ENCODE results near the gene DAND5. TPM values are rescaled to one million over a fixed set of nuclear protein-coding genes. Genes with fewer than 3 reads are reported as not detected.

DAND5 gene
- total and polyA plus RNA-seq, 2 donors (not counting 1 experiment from before 2014, with no cell fraction given) = not detected

DNA sequence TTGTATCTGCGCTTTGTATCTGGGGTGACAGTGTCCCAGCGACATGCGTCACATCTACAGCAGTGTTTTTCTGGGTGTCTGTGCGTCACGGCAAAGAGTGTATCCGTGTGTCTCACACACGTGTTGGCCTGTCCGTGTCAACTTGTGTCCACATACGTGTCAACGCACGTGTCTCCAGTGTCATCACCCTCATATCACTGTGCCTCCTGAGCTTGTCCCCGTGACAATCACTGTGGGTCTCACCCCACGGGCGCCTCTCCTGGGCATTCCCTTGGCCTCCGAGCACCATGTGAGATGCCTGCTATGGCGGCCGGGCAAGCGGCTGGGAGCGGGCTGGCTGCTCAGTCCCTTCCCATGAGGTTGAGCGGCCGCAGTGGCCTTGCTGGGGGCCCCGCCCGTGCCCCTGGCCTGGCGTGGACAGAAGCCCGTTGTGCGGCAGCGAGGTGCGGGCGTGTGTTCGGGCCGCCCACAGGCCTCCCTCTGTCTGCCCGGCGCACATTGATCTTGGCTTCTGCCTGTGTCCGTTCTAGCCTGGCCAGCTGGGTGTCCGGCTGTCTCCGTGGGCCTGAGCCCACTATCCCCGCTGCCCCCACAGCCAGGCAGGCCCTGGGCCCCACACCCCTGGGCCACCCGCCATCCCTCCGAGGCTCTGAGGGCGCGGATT lies 32.3 kb downstream of the DAND5 start:
- no peaks in the 10 kb centered on the region for H3K9me3 Mint-ChIP-seq (ENCODE audit: insufficient read depth)
- TF ChIP-seq, protein P1, sequence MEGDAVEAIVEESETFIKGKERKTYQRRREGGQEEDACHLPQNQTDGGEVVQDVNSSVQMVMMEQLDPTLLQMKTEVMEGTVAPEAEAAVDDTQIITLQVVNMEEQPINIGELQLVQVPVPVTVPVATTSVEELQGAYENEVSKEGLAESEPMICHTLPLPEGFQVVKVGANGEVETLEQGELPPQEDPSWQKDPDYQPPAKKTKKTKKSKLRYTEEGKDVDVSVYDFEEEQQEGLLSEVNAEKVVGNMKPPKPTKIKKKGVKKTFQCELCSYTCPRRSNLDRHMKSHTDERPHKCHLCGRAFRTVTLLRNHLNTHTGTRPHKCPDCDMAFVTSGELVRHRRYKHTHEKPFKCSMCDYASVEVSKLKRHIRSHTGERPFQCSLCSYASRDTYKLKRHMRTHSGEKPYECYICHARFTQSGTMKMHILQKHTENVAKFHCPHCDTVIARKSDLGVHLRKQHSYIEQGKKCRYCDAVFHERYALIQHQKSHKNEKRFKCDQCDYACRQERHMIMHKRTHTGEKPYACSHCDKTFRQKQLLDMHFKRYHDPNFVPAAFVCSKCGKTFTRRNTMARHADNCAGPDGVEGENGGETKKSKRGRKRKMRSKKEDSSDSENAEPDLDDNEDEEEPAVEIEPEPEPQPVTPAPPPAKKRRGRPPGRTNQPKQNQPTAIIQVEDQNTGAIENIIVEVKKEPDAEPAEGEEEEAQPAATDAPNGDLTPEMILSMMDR (IDR thresholded peaks at IDR 0.05) = no peak
- no peak for TF ChIP-seq EZH2 (IDR thresholded peaks at IDR 0.05; ENCODE audit: borderline replicate concordance, insufficient read depth, low read depth, low read length, poor library complexity, severe bottlenecking)
- Histone ChIP-seq H3K4me3 (ENCODE audit: control extremely low read depth in 1 of 5, extremely low read depth in 1 of 5, insufficient read depth in 1 of 5, low read depth in 2 of 5, low read length in 4 of 5) (no peak overlapping the region), H2AFZ (ENCODE audit: insufficient read depth, low read depth, low read length, poor library complexity, severe bottlenecking) (no peak overlapping the region), H3K27me3 (replicated peaks in 1 of 4; ENCODE audit: control extremely low read depth in 1 of 4, control insufficient read depth in 3 of 4, insufficient read depth in 4 of 4, low read length in 3 of 4) (peaks cover 0 to 8% (median 0%) of the 10 kb centered on the region in 4 experiments), H3K79me2 (ENCODE audit: control insufficient read depth, insufficient read depth, low read length) (no peaks in the 10 kb centered on the region), H3K9me3 (ENCODE audit: control extremely low read depth in 1 of 3, control insufficient read depth in 2 of 3, insufficient read depth in 1 of 3, low read length in 2 of 3) (peaks cover 0 to 2% (median 0%) of the 10 kb centered on the region in 3 donors), H3K4me2 (replicated peaks; ENCODE audit: low read depth, low read length, poor library complexity, severe bottlenecking) (no peak overlapping the region), H3K36me3 (replicated peaks in 1 of 2; ENCODE audit: control extremely low read depth in 1 of 2, control insufficient read depth in 1 of 2, extremely low read depth in 1 of 2, insufficient read depth in 2 of 2, low read length in 1 of 2) (no peaks in the 10 kb centered on the region), H4K20me1 (ENCODE audit: control insufficient read depth, insufficient read depth, low read length, poor library complexity, severe bottlenecking) (no peaks in the 10 kb centered on the region), H3K27ac (ENCODE audit: low read length in 2 of 2) (no peak overlapping the region), H3K4me1 (ENCODE audit: control insufficient read depth in 2 of 2, insufficient read depth in 2 of 2, low read length in 2 of 2) (no peaks in the 10 kb centered on the region), H3K9ac (ENCODE audit: low read length) (no peak overlapping the region)
- ATAC-seq (ENCODE audit: low read depth) (no peak), DNase-seq (no peak)
- ChIA-PET POLR2A (no interaction called here), CTCF (interaction anchor here (0.5 to 0.7 kb wide), 2 partner anchors 24 to 1227 kb away, joined by 3 to 5 read pairs; no protein-coding TSS in a partner anchor)
- intact Hi-C loops (cut with micrococcal nuclease) = no loop called here
- 95% methylated on average over 41 of the region's 41 CpGs for WGBS (ENCODE audit: insufficient coverage)
- peaks cover 6% of the 10 kb centered on the region for H3K4me1 Mint-ChIP-seq
- no peak overlapping the region for H3K27ac Mint-ChIP-seq
- H3K27me3 Mint-ChIP-seq = peaks cover 30% of the 10 kb centered on the region
- H3K4me3 Mint-ChIP-seq = no peak overlapping the region

GRCh38 chr19:13002166-13002898 lies 33.0 kb downstream of the DAND5 start:
- H3K27ac Mint-ChIP-seq = no peak overlapping the region

More at GRCh38 chr19:13002166-13002898, 33.0 kb downstream of the DAND5 start:
- H3K4me3 Mint-ChIP-seq = no peak overlapping the region
- no peaks in the 10 kb centered on the region for H3K36me3 ChIP-seq (replicated peaks in 1 of 2; ENCODE audit: control extremely low read depth in 1 of 2, control insufficient read depth in 1 of 2, extremely low read depth in 1 of 2, insufficient read depth in 2 of 2, low read length in 1 of 2)
- H3K27me3 Mint-ChIP-seq = peaks cover 25% of the 10 kb centered on the region
- H3K27me3 ChIP-seq (replicated peaks in 1 of 4; ENCODE audit: control extremely low read depth in 1 of 4, control insufficient read depth in 3 of 4, insufficient read depth in 4 of 4, low read length in 3 of 4) = peaks cover 0 to under 1% (median 0%) of the 10 kb centered on the region in 4 experiments
- H3K9ac ChIP-seq (ENCODE audit: low read length) = no peak overlapping the region
- TF ChIP-seq, protein P1 (IDR thresholded peaks at IDR 0.05) = no peak
- TF ChIP-seq EZH2 (IDR thresholded peaks at IDR 0.05; ENCODE audit: borderline replicate concordance, insufficient read depth, low read depth, low read length, poor library complexity, severe bottlenecking) = no peak
- CTCF ChIA-PET = interaction anchor here (0.7 to 0.8 kb wide), 2 partner anchors 37 to 1226 kb away, joined by 3 to 5 read pairs; no protein-coding TSS in a partner anchor
- H3K4me3 ChIP-seq (ENCODE audit: control extremely low read depth in 1 of 5, extremely low read depth in 1 of 5, insufficient read depth in 1 of 5, low read depth in 2 of 5, low read length in 4 of 5) = no peak overlapping the region
- H3K9me3 Mint-ChIP-seq (ENCODE audit: insufficient read depth) = no peaks in the 10 kb centered on the region
- no peaks in the 10 kb centered on the region for H3K4me1 ChIP-seq (ENCODE audit: control insufficient read depth in 2 of 2, insufficient read depth in 2 of 2, low read length in 2 of 2)
- no peak overlapping the region for H3K4me2 ChIP-seq (replicated peaks; ENCODE audit: low read depth, low read length, poor library complexity, severe bottlenecking)
- no peaks in the 10 kb centered on the region for H3K79me2 ChIP-seq (ENCODE audit: control insufficient read depth, insufficient read depth, low read length)
- H3K9me3 ChIP-seq (ENCODE audit: control extremely low read depth in 1 of 3, control insufficient read depth in 2 of 3, insufficient read depth in 1 of 3, low read length in 2 of 3) = peaks cover 0 to 2% (median 0%) of the 10 kb centered on the region in 3 donors
- WGBS (ENCODE audit: insufficient coverage) = 92% methylated on average over 25 of the region's 29 CpGs
- intact Hi-C loops (cut with micrococcal nuclease) = no loop called here
- POLR2A ChIA-PET = interaction anchor here (0.6 kb wide), 1 partner anchor 11 kb away, joined by 5 read pairs; no protein-coding TSS in a partner anchor
- H3K27ac ChIP-seq (ENCODE audit: low read length in 2 of 2) = no peak overlapping the region
- no peak overlapping the region for H2AFZ ChIP-seq (ENCODE audit: insufficient read depth, low read depth, low read length, poor library complexity, severe bottlenecking)
- ATAC-seq (ENCODE audit: low read depth) (no peak), DNase-seq (peak; percentile 3)
- H4K20me1 ChIP-seq (ENCODE audit: control insufficient read depth, insufficient read depth, low read length, poor library complexity, severe bottlenecking) = no peaks in the 10 kb centered on the region
- peaks cover 2% of the 10 kb centered on the region for H3K4me1 Mint-ChIP-seq

Data from B cell (primary cell).